Fibroblast of skin of scalp (primary cell): ENCODE results near the gene KRTAP6-2.

ENCODE experiments used
- DNase-seq: peaks from one replicate; pipeline ENCODE4 v3.0.0-alpha.2; 2013

KRTAP6-2 gene

DNA sequence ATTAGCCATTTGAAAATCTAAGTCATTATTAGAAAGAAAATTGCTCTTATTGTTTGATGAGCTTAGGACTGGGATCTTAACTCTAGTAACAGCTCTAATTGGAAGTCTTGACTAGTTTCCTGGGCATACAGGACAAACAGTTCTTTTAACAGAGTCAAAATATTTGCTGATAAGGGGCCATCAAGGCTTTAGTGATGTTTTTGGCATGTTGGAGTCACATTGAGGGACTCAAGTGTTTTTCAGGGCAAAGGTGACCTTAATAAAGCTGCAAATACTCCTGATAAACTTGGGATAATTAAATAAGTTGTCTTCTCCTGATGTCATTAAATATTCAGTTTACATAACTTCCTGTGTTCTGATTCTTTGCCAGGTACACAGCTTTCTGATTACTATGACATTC is 31.1 kb downstream of the KRTAP6-2 start:
- DNase-seq: no peak

DNA sequence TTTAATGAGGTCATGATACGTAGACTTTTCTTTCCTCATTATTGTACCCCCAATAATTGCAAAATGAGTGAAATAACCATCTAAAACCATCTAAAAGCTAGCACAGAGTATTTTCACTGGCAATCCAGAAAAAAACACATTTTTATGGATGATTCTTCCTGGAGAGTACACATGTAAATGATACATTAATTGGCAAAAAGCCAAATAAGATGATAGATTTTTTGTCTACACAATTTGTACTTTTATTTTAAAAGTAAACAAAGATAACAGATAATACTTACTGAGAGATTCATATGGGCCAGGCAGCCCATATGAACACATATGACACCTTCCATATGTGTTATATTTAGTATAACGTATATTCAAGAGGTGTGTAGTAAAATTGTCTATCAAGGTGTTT is 35.1 kb downstream of the KRTAP6-2 start:
- no peak for DNase-seq

- no peak for DNase-seq
Measured at GRCh38 chr21:30563072-30563471, 35.6 kb downstream of the KRTAP6-2 start.

GRCh38 chr21:30561957-30562356 is 36.7 kb downstream of the KRTAP6-2 start:
- DNase-seq: no peak

DNA sequence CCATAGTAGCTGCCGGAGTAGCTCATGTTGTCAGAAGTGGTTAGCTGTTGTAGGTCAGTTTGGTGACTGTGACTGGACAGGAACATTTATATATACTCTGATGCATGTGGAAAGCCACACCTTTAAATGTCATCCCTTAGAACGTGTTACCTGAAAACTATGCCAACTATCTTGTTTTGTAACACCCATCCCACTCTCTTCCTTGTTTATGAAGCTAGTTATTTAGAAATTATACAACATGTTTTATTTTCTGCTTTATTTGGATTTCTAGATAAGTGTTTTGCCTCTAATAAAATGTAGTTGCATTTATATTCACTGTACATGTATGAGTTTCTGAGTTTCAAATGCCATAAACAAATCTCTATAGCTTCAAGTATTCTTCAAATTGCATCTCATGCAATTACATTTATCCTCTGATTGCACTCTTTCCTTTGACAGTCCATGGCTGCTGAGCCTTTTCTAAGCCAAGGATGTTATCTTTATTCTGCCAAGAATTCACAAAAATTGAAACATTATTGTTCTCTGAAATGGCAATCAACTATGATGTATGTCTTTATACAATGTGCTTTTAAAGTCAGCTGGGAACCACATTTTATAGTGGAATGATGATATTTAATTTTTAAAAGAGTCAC is 37.3 kb downstream of the KRTAP6-2 start, which contains the start of gene KRTAP19-7:
KRTAP19-7 (minus strand) TSS at position 51 of the 632 bp plus-strand sequence; CDS start at position 26, 25 bp downstream.
- DNase-seq: no peak

DNA sequence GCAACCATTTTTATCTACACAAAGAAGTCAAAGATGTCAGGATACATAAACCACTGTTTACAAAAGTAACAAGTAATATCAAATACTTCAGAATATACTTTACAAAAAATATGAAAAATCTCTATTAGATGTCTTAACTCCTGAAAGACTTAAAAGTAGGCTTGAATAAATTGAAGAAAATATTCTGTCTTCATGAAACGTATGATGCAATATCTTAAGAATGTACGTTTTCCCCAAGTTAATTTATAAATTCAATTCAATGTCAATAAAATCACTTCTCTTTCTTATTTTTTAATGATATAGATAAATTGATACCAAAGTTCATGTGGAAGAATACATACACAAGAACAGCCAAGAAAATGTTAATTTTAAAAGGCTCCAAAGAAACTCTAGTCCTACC is 43.6 kb downstream of the KRTAP6-2 start:
- no peak for DNase-seq

- no peak for DNase-seq
Measured at GRCh38 chr21:30552782-30553181, 45.9 kb downstream of the KRTAP6-2 start.
